ENCODE data around the gene GUCD1. TPM values are rescaled to one million over a fixed set of nuclear protein-coding genes. Genes with fewer than 3 reads are reported as not detected.

GUCD1 gene
- total and polyA plus RNA-seq, 2 of the 13 experiments (the other 11 are each of a cell fraction or from before 2014, with no cell fraction given) = 128 to 245 TPM

GRCh38 chr22:24554313-24555164 is at the start of gene GUCD1 (continued):
- no peak for TF ChIP-seq ZBTB10 (CRISPR knock-in tag; IDR thresholded peaks at IDR 0.05; ENCODE audit: borderline replicate concordance)
- peak; percentile 33; the same call in 1 of the 2 replicates for TF ChIP-seq MTA1 (CRISPR knock-in tag; IDR thresholded peaks at IDR 0.05; ENCODE audit: borderline replicate concordance)
- no peak for TF ChIP-seq CENPT (CRISPR knock-in tag; IDR thresholded peaks at IDR 0.05; ENCODE audit: low read depth)
- peak; percentile 82 for TF ChIP-seq FOXC1 (CRISPR knock-in tag; IDR thresholded peaks at IDR 0.05; ENCODE audit: borderline replicate concordance)
- TF ChIP-seq NKX3-1 (CRISPR knock-in tag; IDR thresholded peaks at IDR 0.05) = peak; percentile 50; the same call in 1 of the 2 replicates
- no peak for TF ChIP-seq SNRNP70 (IDR thresholded peaks at IDR 0.05; ENCODE audit: low read depth, low read length)
- TF ChIP-seq, protein P1, sequence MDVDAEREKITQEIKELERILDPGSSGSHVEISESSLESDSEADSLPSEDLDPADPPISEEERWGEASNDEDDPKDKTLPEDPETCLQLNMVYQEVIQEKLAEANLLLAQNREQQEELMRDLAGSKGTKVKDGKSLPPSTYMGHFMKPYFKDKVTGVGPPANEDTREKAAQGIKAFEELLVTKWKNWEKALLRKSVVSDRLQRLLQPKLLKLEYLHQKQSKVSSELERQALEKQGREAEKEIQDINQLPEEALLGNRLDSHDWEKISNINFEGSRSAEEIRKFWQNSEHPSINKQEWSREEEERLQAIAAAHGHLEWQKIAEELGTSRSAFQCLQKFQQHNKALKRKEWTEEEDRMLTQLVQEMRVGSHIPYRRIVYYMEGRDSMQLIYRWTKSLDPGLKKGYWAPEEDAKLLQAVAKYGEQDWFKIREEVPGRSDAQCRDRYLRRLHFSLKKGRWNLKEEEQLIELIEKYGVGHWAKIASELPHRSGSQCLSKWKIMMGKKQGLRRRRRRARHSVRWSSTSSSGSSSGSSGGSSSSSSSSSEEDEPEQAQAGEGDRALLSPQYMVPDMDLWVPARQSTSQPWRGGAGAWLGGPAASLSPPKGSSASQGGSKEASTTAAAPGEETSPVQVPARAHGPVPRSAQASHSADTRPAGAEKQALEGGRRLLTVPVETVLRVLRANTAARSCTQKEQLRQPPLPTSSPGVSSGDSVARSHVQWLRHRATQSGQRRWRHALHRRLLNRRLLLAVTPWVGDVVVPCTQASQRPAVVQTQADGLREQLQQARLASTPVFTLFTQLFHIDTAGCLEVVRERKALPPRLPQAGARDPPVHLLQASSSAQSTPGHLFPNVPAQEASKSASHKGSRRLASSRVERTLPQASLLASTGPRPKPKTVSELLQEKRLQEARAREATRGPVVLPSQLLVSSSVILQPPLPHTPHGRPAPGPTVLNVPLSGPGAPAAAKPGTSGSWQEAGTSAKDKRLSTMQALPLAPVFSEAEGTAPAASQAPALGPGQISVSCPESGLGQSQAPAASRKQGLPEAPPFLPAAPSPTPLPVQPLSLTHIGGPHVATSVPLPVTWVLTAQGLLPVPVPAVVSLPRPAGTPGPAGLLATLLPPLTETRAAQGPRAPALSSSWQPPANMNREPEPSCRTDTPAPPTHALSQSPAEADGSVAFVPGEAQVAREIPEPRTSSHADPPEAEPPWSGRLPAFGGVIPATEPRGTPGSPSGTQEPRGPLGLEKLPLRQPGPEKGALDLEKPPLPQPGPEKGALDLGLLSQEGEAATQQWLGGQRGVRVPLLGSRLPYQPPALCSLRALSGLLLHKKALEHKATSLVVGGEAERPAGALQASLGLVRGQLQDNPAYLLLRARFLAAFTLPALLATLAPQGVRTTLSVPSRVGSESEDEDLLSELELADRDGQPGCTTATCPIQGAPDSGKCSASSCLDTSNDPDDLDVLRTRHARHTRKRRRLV (CRISPR knock-in tag; IDR thresholded peaks at IDR 0.05) = peak; percentile 48; the same call in 1 of the 2 replicates
- TF ChIP-seq GATAD2A (CRISPR knock-in tag; IDR thresholded peaks at IDR 0.05) = 0 out of 2 replicates have a peak, but pooled peaks have one; percentile 10
- TF ChIP-seq, protein P2, sequence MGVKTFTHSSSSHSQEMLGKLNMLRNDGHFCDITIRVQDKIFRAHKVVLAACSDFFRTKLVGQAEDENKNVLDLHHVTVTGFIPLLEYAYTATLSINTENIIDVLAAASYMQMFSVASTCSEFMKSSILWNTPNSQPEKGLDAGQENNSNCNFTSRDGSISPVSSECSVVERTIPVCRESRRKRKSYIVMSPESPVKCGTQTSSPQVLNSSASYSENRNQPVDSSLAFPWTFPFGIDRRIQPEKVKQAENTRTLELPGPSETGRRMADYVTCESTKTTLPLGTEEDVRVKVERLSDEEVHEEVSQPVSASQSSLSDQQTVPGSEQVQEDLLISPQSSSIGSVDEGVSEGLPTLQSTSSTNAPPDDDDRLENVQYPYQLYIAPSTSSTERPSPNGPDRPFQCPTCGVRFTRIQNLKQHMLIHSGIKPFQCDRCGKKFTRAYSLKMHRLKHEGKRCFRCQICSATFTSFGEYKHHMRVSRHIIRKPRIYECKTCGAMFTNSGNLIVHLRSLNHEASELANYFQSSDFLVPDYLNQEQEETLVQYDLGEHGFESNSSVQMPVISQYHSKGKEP (CRISPR knock-in tag; IDR thresholded peaks at IDR 0.05) = no peak
- no peak for TF ChIP-seq ZNF460 (CRISPR knock-in tag; IDR thresholded peaks at IDR 0.05; ENCODE audit: borderline replicate concordance)
- TF ChIP-seq NFIB (CRISPR knock-in tag; IDR thresholded peaks at IDR 0.05; ENCODE audit: borderline replicate concordance) = no peak
- no peak for TF ChIP-seq ZNF883 (CRISPR knock-in tag; IDR thresholded peaks at IDR 0.05; ENCODE audit: not compliant biosample characterization)
- no peak for TF ChIP-seq ZNF556 (CRISPR knock-in tag; IDR thresholded peaks at IDR 0.05; ENCODE audit: borderline replicate concordance)
- no peak for TF ChIP-seq JARID2 (CRISPR knock-in tag; IDR thresholded peaks at IDR 0.05; ENCODE audit: insufficient replicate concordance)
- TF ChIP-seq, protein P3, sequence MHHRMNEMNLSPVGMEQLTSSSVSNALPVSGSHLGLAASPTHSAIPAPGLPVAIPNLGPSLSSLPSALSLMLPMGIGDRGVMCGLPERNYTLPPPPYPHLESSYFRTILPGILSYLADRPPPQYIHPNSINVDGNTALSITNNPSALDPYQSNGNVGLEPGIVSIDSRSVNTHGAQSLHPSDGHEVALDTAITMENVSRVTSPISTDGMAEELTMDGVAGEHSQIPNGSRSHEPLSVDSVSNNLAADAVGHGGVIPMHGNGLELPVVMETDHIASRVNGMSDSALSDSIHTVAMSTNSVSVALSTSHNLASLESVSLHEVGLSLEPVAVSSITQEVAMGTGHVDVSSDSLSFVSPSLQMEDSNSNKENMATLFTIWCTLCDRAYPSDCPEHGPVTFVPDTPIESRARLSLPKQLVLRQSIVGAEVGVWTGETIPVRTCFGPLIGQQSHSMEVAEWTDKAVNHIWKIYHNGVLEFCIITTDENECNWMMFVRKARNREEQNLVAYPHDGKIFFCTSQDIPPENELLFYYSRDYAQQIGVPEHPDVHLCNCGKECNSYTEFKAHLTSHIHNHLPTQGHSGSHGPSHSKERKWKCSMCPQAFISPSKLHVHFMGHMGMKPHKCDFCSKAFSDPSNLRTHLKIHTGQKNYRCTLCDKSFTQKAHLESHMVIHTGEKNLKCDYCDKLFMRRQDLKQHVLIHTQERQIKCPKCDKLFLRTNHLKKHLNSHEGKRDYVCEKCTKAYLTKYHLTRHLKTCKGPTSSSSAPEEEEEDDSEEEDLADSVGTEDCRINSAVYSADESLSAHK (CRISPR knock-in tag; IDR thresholded peaks at IDR 0.05; ENCODE audit: borderline replicate concordance) = no peak
